ENCODE data around the gene APBB3.
"Not testable (repeated sequence)": the region's sequence is repeated elsewhere in the genome, so short reads cannot be mapped to it uniquely, and the experiment has no call there.

APBB3 gene, protein sequence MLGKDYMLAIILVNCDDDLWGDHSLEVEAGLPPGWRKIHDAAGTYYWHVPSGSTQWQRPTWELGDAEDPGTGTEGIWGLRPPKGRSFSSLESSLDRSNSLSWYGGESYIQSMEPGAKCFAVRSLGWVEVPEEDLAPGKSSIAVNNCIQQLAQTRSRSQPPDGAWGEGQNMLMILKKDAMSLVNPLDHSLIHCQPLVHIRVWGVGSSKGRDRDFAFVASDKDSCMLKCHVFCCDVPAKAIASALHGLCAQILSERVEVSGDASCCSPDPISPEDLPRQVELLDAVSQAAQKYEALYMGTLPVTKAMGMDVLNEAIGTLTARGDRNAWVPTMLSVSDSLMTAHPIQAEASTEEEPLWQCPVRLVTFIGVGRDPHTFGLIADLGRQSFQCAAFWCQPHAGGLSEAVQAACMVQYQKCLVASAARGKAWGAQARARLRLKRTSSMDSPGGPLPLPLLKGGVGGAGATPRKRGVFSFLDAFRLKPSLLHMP

DNA sequence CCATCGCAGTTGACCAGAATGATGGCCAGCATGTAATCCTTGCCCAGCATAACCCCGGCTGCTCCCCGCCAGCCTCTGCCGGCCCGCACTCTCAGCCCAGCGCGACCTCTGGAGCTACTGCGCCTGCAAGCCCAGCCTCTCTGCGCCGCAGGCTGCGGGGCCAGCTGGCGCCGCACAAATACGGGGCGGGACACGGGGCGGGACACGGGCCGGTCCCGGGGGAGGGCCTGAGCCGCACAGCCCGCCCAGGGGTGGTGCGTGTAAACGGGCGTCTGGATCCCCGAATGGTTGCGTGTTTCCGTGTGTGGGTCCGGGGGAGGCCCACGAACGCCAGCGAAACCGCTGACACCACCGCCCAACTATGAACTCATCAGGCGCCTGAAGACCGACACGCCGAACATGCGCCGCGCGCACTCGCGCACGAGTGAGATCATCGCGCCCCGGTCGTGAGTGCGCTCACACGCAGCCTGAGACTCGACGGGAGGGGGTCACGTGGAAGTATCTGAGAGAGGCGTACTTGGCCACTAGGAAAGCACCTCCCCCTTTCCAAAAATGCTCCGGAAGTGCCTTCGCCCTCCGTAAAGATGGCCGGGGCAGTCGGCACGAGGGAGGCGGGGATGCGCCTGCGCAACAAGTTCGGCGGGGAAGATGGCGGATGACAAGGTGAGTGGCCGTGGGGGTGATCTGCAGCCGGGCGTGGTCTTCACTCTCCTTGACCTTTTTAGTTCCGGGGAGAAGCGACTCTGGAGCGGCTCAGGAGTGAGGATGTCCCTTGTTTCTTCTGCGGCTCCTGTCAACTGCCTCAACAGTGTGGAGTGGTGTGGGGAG, at the start of gene APBB3, which contains the start of gene SLC35A4:
APBB3 (minus strand) TSS at position 403 of the 828 bp plus-strand sequence; CDS start at position 50, 353 bp downstream.
SLC35A4 (plus strand) TSS at position 633 of the 828 bp plus-strand sequence. CDS start 2,342 bp downstream, outside the sequence.
- peak; percentile 91 for DNase-seq

DNA sequence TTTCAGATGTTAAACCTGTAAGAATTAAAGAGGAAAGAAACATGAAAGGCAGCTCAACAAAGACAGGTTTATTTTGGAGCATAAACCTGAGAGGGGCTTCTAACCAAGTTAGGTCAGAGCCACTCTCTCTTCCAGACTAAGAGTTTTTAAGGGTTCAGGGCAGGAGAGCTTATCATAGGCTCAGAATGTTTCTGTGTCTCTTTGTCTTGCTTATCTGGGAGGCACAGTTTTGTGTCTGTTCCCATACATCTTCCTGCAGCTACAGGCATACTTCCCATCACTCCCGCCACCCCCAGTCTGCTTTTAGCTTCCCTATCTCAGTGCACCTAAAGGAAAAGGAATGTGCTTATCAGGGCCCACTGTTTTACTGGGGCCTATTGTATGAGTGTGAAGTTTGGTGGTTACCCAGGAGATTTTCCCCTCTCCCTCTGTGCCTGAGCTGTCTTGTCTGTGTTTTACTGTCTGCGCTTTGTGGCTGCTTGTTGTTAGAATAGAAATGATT, 46.7 kb upstream of the APBB3 start:
- no peak for DNase-seq

DNA sequence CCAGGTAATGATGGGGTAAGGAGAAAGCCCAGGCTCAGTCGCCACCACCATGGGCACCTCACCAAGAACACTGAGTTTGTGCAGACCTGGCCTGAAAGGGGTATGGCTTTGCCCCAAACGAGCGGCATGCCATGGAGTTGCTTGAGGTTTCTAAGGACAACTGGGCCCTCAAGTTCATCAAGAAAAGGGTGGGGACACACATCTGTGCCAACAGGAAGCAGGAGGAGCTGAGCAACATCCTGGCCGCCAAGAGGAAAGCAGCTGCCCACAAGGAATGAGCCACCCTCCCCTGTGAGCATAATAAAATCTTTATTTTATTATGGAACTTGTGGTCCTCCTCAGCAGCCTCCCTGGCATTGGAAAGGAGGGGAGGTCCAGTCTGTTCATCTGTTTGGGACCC, 44.7 kb upstream of the APBB3 start:
- DNase-seq, result no peak

DNA sequence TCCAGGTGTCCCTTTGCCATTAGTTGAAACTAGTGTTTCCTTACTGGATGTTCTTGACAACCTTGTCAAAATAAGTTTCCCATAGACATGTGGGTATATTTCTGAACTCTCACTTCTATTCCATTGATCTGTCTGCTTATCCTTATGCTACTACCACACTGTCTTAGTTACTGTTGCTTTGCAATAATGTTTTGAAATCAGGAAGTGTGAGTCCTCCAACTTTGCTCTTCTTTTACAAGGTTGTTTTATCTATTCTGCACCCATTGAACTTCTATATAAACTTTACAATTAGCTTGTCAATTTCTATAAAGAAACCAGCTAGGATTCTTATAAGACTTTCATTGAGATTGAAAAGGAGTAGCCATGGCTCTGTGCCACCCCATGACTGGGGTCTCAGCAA, 44.3 kb upstream of the APBB3 start:
- no peak for DNase-seq

DNA sequence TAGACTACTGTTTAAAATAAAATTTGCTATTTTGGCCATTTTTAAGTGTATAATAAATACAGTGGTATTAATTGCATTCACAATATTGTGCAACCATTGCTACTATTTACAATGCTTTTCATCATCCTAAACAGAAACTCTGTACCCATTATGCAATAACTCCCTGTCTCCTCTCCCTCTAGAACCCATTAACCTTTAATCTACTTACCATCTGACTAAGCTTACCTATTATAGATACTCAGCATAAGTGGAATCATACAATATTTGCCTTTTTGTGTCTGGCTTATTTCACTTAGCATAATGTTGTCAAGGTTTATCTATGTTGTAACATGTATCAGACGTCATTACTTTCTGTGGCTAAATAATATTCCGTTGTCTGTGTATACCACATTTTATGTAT, 42.6 kb upstream of the APBB3 start:
- no peak for DNase-seq

DNA sequence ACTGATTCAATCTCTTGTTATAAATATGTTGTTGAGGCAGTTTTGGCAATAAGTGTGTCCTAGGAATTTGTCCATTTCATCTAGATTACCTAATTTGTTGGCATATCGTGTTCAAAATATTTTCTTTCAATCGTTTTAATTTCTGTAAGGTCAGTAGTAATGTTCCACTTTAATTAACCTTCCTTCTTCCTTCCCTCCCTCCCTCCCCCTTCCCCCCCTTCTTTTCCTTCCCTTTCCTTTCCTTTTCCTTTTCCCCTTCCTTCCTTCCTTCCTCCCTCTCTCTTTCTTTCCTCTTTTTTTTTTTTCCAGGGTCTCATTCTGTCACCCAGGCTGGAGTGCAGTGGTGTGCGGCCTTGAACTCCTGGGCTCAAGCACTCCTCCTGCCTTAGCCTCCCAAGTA, 41.5 kb upstream of the APBB3 start:
- no peak for DNase-seq

DNA sequence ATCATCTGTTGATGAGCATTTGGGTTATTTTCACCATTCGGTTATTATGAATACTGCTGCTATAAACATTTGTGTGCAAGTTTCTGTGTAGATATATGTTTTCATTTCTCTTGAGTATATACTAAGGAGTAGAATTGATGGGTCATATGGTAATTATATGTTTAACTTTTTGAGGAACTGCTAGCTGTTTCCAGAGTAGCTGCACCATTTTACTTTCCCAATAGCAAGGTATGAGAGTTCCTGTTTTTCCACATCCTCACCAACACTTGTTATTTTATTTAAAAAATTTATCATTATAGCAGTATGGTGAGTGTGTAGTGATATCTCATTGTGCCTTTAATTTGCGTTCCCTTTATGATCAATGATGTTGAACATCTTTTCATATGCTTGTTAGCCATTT, 39.3 kb upstream of the APBB3 start:
- DNase-seq, result no peak

DNA sequence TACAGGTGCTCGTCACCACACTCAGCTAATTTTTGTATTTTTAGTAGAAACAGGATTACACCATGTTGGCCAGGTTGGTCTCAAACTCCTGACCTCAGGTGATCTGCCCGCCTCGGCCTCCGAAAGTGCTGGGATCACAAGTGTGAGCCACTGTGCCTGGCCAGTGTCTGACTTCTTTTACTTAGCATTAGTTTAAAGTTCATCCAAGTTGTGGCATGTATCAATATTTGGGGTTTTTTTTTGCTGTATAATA, 39.0 kb upstream of the APBB3 start:
- not testable (repeated sequence) for DNase-seq

DNA sequence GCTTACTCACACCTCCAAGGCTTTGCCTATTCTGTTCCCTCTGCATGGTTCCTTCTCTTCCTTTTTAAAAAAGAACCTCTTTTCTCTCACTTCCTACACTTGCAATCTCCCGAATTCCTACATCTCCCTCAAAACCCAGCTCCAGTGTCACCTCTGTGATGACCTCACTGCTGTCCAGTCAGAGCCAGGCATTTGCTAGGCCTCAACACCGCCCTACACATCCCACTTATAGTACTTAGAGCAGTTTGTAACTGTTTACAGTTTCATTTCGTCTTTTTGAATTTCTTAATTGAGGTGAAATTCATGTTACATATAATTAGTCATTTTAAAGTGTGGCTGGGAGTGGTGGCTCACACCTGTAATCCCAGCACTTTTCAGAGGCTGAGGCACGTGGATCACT, 37.7 kb upstream of the APBB3 start:
- DNase-seq, result no peak

DNA sequence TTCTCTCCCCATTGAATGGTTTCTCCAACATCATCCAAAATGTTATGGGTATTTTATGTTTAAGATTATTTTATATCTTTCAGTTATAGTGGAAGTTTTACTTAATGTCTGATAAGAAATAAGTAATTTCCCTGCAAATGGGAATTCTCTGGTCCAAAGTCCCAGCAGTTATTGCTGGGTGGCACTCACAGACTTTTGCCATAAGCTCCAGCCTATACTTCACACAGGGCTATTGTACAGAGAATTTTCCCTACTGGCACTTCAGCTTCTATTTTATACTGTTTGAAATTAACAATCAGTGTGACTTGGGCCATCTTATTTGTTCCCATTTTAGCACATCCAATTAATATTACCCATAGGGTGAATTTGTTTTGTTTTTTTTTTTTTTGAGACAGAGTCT, 35.7 kb upstream of the APBB3 start:
- DNase-seq, result no peak

DNA sequence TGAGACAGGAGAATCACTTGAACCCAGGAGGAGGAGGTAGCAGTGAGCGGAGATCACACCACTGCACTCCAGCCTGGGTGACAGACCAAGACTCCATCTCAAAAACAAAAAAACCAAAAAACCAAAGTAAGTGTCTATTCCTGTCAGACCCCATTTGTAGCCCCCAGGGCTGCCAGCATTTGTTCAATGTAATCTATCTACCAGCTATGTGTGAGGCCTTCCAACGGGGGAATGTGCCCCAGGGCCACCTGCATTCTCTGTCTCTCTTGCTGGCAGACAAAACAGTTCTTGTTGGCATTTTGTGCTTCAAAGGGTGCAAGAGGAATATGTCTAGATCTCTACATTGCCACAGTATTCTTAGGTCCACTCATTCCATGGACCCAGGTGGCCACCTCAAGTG, 34.4 kb upstream of the APBB3 start:
- DNase-seq, result no peak

DNA sequence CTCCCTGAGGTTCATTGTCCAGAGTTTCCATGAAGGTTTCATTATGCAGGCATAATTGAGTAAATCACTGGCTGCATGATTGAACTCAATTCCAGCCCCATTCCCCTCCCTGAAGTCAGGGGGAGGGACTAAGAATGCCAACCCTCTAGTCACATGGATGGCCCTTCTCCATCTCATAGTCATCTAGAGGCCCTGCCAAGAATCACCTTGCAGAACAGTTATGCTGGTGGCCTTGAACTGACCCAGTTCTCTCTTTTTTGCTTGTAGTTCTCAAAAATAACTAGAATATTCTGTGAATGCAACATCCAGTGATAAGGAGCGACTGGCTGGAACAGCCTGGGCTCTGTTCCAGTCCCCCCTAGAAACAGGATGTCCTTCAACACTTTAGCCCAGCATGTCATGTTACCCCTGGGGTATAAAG, 31.9 kb upstream of the APBB3 start:
- DNase-seq, result no peak

DNA sequence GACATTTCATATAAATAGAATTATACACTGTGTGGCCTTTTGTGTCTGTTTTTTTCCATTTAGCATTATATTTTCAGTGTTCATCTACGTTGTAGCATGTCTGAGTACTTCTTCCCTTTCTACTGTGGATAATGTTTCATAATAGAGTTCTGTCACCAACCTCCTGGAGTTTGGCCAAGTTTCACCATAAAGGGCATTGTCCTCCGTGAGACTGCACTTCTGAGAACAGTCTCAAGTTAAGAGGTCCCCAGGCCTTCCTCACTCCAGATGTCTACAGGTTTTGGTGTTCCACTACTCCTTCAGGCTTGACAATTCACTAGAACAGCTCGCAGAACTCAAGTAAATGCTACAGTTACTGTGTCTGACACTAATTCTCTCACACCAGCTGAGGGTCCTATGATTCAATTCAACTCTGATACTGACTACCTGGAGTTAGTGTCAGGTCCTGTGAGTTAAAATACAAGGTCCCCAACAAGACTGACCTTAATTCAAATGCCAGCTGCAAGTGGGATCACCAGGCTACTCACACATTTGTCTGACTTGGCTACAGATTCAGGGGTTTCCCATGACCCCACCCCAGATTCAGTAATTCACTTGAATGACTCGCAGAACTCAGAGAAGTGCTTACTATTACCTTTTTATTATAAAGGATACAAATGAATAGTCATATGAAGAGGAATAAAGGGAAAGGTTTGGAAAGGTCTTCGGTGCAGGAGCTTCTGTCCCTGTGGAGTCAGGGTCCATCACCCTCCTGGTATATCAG, 31.3 kb upstream of the APBB3 start:
- no peak for DNase-seq

DNA sequence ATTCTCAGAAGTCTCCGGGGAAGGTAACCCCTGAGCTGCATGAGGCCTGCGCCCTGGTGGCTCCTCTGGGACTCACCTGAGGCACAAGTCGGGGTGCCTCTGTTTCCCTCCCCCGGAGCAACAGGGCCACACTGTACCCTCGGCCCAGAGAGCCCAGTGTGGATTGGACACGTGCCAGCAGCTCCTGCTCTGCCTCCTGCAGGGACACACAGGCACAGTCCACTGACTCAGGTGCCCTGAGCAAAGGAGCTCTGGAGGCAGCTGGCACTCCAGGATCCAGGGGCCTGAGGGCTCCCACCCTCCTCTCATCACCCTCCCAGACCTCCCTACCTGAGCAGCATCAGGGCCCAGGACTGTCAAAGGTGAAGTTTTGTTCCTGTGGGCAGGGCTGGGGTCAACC, 29.8 kb upstream of the APBB3 start:
- DNase-seq, result no peak

DNA sequence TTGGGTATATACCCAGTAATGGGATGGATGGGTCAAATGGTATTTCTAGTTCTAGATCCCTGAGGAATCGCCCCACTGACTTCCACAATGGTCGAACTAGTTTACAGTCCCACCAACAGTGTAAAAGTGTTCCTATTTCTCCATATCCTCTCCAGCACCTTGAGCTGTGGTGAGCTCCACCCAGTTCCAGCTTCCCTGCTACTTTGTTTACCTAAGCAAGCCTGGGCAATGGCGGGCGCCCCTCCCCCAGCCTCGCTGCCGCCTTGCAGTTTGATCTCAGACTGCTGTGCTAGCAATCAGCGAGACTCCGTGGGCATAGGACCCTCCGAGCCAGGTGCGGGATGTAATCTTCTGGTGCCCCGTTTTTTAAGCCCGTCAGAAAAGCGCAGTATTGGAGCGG, 28.7 kb upstream of the APBB3 start:
- DNase-seq, result not testable (repeated sequence)

DNA sequence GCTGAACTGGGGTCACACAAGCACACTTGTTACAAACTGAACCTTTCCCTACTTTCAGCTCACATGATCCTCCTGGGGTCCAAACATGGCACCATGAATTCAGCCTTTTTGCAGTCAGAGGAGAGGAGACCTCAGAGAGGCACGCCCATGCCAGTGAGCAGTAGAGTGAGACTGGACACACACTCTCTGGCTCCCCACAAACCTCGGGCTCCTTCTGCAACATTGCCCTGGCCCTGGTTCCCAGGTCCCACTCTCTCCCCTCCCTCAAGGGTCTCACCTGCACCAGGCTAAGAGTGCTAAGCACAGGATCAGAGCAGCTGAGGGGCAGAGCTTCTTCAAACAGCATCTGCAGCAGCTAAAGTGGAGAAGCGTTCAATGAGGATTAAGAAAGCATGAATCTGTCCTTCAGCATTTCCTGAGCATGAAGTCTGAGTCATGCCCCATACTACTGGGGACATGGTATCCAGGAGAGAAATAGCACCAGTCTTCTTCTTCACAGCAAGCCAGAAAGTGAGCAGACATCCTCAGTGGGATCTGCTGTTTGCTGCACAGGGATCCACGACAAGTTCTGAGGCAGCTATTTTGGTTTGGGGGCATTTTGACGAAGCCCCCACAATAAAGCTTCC, 27.5 kb upstream of the APBB3 start:
- DNase-seq, result no peak

DNA sequence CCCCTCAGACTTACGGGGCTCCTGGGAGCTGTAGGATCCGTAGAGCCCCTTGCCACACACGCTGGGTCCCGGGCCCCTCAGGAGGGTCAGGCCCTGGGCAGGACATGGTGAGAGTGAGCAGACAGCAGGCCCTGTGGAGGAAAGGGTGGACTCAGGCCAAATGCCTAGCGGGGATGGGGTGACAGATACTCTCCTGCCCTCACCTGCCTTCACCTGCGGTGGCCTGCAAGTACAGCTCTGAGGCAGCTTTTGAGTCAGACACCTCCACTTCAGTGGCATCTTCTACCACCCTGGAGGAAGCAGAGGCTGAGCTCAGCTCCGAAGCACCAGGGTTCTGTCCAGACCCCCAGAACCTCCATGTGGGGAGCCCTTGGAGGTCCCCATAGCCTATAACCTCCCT, 26.5 kb upstream of the APBB3 start:
- no peak for DNase-seq

DNA sequence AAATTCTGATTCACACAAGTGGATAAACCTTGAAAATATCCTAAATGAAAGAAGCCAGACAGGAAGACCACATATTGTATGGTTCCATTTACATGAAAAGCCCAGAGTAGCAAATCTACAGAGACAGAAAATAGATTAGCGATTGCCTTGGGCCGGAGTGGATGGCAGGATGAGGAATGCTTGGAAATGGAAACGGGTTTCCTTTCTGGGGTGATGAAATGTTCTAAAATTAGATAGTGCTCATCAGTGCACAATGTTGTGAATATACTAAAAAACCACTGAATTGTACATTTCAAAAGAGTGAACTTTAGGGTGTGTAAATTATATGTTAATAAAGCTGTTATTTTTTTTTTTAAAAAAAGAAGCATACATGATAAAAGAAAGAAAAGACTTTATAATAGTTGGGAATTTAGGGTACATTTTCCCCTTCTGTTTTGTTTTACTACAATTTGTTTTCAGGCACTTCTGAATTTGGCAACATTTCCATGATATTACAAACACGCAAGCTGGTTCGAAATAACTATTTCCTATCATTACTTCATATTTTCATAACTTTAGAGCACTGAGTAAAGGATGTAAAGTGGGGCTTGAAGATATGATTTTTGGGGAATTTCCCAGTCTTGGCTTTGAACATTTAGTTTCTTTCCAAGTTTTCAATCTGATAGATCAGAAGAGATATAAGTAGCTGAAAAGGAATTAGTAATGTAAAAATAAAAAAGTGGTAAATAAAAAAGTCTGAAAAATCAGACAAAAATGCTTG, 24.1 kb upstream of the APBB3 start:
- no peak for DNase-seq

DNA sequence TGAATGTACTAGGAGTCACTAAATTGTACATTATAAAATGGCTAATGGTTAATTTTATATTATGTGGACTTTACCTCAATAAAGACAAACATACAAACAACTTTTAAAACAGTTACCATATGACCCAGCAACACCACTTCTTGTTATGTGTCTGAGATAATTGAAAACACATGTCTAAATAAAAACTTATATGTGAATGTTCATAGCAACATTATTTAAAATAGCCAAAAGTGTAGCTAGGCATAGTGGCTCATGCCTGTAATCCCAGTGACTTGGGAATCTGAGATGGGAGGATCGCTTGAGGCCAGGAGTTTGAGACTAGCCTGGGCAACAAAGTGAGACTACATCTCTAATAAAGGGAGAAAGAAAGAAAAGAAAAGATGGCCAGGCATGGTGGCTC, 23.1 kb upstream of the APBB3 start:
- no peak for DNase-seq

DNA sequence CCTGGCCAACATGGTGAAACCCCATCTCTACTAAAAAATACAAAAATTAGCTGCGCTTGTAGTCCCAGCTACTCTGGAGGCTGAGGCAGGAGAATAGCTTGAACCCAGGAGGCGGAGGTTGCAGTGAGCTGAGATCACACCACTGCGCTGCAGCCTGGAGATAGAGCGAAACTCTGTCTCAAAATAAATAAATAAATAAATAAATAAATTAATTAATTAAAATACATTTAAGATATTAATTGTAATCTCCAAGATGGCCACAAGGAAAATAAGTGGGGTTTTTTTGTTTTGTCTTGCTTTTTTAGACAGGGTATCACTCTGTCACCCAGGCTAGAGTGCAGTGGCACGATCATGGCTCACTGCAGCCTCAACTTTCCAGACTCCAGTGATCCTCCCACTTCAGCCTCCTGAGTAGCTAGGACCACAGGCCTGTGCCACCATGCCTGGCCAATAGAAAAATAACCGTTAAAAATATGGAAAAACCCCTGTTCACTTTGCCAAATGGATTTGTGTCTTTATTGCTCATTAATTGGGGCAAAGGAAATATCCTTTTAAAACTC, 14.9 kb upstream of the APBB3 start:
- DNase-seq, result not testable (repeated sequence)

DNA sequence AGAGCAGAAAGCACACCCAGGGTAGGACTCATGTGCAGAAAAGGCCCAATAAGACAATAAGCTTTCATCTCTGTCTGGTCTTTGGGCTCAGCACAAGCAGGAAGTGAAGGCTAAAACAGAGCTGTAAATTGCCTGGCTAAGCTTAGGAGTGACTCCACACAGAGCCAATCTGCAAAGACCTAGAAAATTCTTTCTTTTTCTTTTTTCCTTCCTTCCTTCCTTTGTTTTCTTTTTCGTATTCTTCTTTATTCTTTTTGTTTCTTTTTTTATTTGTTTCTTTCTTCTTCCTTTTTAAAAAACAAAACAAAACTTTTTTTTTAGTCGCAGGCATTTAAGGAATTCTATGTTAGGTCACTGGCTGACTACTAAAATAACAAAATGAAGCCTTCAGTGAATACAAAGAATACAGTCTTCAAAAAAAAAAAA, 12.4 kb upstream of the APBB3 start:
- DNase-seq, result no peak

DNA sequence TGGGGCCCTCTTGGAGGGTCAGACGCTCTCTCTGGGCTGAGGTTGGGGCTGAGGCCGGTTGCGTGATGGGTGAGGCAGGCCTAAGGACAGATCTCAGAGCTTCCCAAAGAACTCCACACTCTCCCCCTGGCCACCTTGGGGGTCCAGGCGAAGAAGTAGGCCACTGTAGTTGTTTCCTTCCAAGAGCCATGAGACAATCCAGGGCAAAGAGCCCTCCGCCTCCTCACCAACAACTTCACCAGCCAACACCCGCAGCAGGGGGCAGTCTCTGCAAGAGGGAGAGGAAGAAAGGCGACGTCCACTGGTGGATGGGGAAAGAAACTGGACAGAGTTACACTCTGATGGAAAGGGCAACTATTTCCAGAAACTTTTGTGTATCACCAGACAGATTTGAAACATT, 10.9 kb upstream of the APBB3 start:
- no peak for DNase-seq
